Ramos (cell line): ENCODE measurements around the gene MUC6.

ENCODE experiments used
- in situ Hi-C: fragments of 300-500 bp; cut with MboI; formaldehyde crosslinking; loops from one replicate; pipeline ENCODE4 v1.14.3; 2022; ENCODE audit warnings: low sequenced_read_pairs; ENCODE audit not compliant: unreplicated experiment

Gene MUC6

DNA sequence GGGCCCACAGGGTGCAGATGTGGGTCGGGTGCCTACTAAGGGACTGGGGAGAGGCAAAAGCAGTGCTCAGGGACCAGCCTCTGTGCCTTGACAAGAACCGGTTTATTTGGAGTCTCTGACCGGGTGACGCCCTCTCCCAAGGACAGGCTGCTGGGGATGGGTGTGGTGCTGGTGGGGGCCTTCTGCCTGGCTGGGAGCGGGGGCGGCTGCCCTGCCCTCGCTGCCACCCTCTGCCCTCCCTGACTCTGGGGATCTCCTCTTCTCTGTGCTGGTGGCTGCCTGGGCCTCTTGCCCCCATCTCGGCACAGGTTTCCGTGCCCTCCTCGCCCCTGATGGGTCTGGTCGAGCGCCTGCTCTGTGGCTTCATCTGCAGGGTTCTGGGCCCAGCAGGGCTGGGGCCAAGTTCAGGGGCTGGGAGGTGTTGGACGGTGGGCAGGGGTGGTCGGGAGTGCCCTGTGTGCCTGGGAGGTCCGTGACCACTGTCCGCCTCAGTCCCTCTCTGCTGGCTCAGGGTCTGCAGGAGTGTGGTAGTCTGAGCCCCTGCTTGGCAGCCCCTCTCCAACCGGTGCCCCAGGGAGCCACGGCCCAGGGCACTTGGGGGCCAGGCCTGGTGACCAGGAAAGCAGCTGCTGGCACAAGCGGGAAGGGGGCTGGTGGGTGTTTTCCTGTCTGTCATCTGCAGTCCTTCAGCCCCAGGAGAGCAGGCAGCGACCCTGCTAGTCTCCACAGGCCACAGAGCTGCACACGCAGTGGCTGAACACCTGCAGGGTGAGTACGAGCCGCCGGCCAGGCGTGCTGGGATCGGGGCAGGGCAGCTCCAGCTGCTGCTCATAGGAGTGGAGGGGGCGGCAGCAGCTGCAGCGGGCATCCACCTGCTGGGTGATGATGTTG, 23.5 kb downstream of the MUC6 start:
- in situ Hi-C loops: no loop called here

GRCh38 chr11:1012291-1012690, 24.2 kb downstream of the MUC6 start:
- in situ Hi-C loops: no loop called here

GRCh38 chr11:1011320-1011698, 25.2 kb downstream of the MUC6 start:
- in situ Hi-C loops: no loop called here

- in situ Hi-C loops: no loop called here
Observed at GRCh38 chr11:1010551-1011319, 25.8 kb downstream of the MUC6 start.

GRCh38 chr11:1009991-1010390, 26.5 kb downstream of the MUC6 start:
- in situ Hi-C loops: no loop called here

DNA sequence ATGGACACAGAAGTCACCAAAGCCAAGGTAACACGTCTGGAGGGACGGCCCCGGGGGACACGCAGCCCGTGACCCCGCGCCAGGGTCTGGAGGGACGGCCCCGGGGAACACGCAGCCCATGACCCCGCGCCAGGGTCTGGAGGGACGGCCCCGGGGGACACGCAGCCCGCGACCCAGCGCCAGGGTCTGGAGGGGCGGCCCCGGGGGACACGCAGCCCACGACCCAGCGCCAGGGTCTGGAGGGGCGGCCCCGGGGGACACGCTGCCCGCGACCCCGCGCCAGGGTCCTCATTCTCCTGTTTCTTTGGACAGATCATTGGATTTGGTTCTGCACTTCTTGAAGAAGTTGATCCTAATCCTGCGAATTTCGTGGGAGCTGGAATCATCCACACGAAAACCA, 27.1 kb downstream of the MUC6 start:
- in situ Hi-C loops: no loop called here

GRCh38 chr11:1008803-1009145, 27.7 kb downstream of the MUC6 start:
- in situ Hi-C loops: no loop called here

DNA sequence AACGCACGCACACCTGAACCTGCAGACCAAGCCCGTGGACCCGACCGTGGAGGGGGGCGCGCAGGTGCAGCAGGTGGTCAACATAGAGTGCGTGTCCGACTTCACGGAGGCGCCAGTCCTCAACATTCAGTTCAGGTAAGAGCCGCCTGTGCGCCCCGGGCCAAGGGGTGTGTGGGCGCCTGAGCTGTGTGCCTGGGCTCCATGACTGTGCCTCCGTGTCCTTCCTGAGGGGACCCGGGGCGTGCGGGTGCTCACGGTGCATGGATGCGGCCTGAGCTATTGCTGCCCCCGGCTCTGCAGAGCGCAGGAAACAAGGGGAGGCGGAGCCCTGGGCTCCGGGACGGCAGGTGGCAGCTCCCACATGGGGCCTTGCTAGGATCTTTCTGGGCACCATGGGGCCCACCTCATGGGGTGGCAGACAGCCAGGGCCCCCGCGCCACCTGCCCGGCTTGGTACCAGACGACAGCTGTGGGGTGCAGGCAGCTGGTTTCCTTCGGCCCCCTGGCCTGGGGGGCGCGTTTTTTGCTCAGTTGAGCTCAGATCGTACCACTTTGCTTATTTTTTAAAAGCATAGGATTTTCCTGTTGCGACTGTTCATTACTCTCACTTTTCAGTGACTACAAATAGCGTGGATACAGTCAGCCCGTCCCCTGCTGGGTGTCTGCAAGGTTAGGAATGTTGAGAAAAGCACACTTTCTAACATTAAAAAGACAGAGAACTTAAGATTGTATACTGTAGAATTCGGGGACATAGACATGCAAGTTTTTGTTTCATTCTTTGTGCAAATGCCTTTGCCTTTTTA, 28.3 kb downstream of the MUC6 start:
- in situ Hi-C loops: no loop called here

DNA sequence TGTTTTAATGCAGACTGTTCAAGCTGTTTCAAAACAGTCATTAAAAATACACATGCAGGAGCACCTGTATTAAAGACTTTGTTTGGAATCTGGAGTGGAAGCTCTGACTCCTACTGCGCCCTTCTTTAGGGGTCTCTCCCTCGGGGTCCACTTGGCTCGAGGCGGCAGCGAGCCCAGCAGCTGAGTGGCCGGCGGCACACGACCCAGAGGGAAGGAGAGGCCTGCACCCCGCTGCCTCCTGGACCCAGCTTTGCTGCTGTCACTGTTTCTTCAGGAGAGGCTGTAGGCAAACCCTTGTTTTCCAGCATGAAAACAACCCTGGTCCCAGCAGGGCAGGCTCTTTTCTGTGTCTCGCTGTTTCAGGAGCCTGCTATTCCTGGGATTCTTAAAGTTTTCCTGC, 29.2 kb downstream of the MUC6 start:
- in situ Hi-C loops: no loop called here

DNA sequence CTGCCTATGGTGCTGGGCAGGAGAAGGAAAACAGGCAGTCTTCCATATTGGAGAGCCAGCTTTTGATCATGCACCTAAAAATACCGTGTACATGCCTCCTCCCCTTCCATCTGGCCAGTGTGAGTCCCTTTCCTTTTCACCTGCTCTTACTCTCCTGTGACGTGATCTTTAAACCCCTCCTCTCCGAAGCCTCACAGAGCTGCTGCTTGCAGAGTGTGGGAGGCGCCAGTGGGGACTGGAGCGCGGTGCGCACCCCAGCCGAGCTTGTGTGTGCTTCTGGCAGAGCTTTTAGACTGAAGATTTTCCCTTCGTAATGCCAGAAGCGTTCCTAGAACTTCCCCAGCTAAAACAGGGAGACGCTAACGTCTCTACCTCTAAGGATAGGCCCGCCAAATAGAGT, 29.8 kb downstream of the MUC6 start:
- in situ Hi-C loops: no loop called here

- in situ Hi-C loops: no loop called here
Observed at GRCh38 chr11:1005928-1006327, 30.6 kb downstream of the MUC6 start.

DNA sequence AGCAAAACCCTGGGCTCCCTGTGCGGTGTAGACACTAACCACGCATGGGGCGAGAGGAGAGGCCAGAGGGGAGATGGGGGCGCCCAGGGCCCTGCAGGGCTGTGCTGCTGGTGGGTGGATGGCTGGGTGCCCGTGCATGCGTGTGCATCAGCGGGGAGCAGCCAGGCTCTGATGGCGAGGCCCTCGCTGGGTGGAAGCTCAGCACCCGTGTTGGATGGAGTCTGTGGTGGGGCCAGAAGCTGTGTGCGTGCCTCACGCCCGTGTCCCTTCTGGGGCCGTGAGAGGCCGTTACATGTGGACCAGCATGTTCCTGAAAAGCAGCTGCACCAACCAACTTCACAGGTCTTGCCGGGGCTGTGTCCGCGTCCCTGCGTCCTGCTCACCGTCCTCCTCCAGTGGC, 33.4 kb downstream of the MUC6 start:
- in situ Hi-C loops: no loop called here

DNA sequence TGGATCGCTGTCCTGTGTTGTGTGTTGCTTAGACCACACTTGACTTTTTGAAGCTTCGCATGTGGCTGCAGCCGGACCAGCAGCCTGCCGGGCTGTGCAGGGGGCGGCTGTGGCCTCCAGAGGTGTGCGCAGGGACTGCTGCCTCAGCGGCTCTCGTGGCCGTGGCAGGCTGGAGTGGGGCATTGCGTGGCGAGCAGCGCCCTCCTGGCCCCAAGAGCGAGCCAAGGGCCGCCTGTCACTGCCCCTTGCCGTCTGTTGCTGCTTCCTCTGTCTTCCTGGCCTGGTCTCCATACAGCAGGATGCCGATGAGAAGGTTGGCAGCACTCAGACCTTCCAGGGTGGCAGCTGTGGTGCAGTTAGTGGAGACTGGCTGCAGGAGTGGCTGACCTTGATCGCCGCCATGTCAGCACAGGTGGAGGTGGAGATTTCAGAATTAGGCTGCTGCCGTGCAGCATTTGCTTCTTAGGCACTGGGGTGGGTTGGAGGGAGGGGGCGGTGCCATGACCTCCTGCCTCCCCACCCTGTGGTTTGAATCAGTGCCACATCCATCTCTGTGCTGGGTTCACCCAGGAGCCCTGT, 34.0 kb downstream of the MUC6 start:
- in situ Hi-C loops: no loop called here

- in situ Hi-C loops: no loop called here
Observed at GRCh38 chr11:1001617-1002405, 34.7 kb downstream of the MUC6 start.

DNA sequence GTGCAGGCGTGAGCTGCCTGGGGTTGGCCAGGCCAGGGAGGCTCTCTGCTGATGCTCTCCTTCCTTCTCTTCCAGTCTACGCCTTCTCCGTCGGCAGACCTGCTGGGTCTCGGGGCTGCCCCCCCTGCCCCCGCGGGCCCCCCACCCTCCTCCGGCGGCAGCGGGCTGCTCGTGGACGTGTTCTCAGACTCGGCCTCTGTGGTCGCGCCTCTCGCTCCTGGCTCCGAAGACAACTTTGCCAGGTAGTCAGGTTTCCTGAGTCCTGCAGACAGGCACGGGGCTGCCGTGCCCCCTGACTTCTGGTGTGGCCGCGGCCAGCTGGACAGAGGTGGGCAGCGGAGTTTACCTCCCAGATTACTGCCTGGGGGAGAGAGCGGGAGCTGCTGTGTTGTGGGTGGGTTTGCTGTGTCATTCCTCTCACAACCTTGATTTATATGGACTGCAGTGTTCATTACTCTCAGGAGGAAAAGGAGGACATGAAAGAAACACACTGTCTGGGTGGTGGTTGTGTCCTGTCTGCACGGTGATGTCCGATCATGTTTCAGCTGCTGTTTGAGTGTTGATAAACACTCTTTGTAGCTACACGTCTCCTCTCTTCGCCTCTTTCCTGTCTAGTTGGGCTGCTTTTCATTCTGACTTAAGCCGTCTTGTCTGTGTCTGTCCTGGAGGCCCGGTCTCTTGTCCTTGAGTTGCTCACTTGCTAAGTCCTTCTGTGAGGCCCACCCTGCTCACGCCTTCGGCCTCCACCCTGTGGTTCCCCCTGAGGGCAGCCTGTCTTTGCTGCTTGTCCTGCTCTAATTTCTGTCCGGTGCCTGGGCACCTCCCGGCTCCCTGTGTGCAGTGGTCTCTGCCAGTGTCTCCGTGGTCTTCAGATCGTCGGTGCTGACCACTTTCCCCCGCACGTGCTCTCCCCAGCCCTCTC, 35.9 kb downstream of the MUC6 start:
- in situ Hi-C loops: no loop called here

DNA sequence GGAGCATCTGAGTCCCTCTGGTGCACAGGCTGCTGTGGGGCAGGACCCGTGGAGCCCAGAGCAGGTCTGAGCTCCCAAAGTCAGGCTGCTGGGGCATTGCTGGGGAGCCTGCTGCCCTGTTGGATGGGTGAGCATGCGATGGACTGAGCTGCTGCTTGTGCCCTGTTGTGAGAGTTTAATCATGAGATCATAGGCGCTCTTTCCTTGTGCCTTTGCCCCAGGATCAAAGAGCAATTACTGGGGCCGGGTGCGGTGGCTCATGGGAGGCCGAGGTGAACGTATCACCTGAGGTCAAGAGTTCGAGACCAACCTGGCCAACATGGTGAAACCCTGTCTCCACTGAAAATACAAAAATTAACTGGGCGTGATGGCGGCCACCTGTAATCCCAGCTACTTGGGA, 37.5 kb downstream of the MUC6 start:
- in situ Hi-C loops: no loop called here

DNA sequence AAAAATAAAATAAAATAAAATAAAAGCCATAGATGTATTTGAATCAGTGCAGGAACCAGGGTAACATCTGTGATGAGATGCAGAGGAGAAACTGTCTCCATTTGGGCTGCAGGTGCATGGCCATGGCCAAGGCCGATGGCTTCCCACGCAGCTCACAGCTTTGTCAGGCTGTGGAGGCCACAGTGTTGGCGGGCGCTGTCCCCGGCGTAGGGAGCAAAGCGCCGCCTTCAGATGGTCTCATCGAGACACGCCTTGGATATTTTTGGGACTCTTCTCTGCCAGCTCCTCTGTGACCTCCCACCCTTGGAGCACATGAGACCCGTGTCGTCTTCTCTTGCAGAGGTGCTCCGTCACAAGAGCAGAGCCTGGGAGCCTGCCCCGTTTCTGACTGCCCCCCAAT, 38.6 kb downstream of the MUC6 start:
- in situ Hi-C loops: no loop called here

DNA sequence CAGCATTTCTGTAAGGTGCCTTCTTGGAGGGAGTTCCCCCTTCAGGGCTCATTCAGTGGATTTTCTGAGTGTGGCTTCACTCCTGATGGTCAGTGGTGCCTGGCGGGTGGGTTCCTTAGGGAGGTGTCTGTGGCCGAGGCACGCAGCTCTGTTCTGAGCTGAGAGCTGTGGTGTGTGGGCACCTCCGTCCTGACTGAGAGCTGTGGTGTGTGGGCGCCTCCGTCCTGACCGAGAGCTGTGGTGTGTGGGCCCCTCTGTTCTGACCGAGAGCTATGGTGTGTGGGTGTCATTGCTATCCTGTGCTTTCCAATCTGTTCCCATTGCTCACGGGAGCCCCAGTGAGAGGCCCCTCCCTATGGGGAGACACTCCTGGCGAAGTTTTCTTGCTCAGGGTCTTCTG, 39.8 kb downstream of the MUC6 start:
- in situ Hi-C loops: no loop called here
